ENCODE measurements around the gene WAS.
A peak's percentile ranks its signal among the peaks of the same experiment; 100 is the strongest.
"Not testable (repeated sequence)": the region's sequence is repeated elsewhere in the genome, so short reads cannot be mapped to it uniquely, and the experiment has no call there.

WAS gene

DNA sequence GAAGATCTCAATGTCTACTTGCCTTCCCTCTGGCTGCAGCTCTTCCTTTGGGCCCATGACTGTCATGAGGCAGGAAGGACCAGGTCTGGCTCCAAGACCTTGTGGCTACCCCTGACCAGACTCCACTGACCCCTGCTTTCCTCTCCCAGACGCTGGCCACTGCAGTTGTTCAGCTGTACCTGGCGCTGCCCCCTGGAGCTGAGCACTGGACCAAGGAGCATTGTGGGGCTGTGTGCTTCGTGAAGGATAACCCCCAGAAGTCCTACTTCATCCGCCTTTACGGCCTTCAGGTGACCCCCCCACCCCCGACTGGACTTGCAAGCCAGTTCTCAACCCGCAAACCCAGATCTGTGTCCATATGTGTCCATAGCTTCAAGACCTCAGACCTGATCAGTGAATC is 535 bp downstream of the WAS start:
- no peak for DNase-seq

GRCh38 chrX:48685416-48685815 is 1.8 kb downstream of the WAS start:
- no peak for DNase-seq

DNA sequence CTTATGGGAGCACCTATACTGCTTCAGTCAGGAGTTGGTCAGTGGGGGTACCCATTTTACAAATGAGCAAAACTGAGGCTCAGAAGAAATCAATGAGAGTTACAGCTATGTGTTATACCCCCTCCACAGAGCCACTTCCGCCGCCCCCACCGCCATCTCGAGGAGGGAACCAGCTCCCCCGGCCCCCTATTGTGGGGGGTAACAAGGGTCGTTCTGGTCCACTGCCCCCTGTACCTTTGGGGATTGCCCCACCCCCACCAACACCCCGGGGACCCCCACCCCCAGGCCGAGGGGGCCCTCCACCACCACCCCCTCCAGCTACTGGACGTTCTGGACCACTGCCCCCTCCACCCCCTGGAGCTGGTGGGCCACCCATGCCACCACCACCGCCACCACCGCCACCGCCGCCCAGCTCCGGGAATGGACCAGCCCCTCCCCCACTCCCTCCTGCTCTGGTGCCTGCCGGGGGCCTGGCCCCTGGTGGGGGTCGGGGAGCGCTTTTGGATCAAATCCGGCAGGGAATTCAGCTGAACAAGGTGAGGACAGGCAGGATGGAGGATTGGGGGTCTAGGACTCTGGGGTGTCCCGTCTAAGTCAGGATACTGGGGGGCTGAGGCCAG is 5.0 kb downstream of the WAS start:
- no peak for DNase-seq

- no peak for DNase-seq
Observed at GRCh38 chrX:48689208-48689920, 5.8 kb downstream of the WAS start.

GRCh38 chrX:48691746-48692145 is 8.1 kb downstream of the WAS start:
- DNase-seq, result not testable (repeated sequence)

DNA sequence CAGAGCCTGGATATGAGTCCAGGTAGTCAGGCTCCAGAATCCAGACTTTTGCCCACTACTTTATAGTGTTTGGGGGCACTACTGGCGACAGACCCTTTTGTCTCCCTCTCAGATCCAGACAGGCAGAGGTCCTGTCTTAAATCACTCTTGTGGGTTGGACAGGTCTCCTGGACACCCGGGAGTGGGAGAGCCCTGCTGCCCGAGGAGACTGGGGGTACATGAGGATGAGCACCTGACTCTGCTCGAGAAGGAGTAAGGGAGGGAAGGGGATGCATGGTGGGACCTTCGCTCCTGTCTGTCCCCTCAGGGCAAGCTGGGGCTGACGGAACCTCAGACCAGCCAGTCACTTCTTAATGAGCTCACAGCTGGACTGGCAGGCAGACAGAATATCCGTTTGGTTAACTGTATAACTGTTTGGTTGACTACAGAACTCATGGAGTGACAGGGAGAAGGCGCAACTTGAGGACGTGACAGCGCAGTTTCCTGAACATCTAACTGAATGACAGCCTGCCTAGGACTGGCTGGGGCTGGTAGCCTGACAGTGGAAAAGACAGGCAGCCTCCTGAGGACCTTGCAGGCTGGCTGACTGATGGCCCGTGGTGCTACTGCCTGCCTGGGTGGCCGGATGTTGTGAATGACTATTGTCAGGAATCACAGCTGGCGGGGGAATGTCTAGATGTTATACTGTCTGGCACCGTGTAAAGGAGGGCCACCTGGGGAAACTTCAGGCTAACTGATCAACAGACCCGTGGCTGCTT is 11.4 kb downstream of the WAS start:
- DNase-seq, result peak in 2 of 51 donors; percentile 0 to 2

DNA sequence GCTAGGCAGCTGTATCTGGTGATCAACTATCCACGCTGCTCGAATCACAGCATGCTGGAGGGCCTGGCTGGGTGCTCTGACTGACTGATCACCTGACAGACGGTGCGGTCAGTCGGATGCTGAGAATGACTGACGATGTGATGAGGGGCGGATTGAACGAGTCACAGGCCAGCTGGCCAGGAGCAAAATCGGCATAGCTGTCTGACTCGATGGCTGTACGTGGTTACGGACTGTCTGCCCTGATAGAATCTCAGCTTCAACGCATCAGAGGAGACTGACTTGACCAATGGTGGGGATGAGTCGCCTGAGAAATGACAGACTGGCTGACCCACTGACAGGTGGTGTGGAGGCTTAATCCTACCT is 11.9 kb downstream of the WAS start:
- peak in 15 of 51 donors; percentile 1 to 43 (median 20) for DNase-seq

DNA sequence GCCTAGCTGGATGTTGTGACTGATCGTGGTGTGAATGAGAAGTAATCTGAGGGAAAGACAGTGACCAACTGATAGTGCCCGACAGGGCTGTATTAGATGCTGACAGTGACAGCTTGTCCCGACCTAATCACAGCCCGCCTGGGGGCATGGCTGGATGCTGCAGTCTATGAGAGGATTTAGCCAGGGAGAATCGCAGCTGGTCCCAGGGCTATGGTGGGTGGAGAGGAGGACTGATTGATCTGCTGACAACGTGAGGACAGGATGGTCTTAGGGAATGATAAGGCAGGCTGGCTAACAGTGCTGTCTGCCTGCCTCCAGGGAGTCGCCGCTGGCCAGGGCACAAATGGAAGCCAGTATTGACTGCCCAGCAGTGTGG is 12.3 kb downstream of the WAS start:
- peak in 4 of 51 donors; percentile 33 to 46 (median 44) for DNase-seq

- DNase-seq, result peak in 50 of 51 donors; percentile 19 to 89 (median 76)
Observed at GRCh38 chrX:48696301-48696908, 12.8 kb downstream of the WAS start, which contains the start of gene SUV39H1. Gene SUV39H1 (plus strand): TSS chrX:48696734. CDS start chrX:48696785, 51 bp downstream.

- peak in 10 of 51 donors; percentile 3 to 55 (median 22) for DNase-seq
Observed at GRCh38 chrX:48696909-48697727, 13.5 kb downstream of the WAS start.

GRCh38 chrX:48698306-48698705 is 14.7 kb downstream of the WAS start:
- no peak for DNase-seq

DNA sequence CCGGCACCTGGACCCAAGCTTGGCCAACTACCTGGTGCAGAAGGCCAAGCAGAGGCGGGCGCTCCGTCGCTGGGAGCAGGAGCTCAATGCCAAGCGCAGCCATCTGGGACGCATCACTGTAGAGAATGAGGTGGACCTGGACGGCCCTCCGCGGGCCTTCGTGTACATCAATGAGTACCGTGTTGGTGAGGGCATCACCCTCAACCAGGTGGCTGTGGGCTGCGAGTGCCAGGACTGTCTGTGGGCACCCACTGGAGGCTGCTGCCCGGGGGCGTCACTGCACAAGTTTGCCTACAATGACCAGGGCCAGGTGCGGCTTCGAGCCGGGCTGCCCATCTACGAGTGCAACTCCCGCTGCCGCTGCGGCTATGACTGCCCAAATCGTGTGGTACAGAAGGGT is 16.6 kb downstream of the WAS start:
- no peak for DNase-seq

- DNase-seq, result no peak
Observed at GRCh38 chrX:48700951-48701653, 17.5 kb downstream of the WAS start.

DNA sequence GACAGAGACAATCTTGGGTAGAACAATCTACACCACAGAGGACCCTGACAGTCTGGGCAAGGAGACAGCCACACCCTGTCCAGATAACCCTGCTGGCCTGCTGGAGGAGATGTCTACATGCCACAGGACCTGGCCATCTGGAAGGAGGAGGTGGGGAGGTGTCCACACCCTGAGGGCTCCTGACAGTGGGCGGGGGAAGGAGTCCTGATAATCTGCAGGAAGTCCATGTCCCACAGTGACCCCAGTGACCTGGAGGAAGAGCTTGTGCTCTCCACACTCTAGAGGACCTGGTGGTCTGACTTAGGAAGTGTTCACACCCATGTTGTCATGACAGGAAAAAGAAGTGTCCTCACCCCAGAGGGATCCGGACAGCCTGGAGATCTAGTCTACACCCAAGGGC is 18.4 kb downstream of the WAS start:
- no peak for DNase-seq

DNA sequence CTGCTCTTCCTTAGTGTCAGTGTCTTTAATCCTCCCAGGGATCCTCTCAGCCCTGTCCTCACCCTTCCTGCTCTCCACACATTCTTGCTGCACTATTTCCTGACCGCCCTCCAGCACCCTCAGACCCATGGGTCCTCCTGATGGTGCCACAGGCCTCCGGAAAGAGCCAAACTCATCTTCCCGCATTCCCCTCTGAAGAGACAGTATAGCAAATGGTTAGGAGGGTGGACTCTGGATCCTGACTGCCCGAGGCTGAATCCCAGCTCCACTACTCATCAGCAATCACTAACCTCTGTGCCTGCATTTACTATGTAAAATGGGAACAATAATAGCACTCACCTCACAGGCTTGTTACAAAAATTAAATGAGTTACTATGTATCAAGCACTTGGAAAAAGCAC is 19.1 kb downstream of the WAS start:
- DNase-seq, result no peak

DNA sequence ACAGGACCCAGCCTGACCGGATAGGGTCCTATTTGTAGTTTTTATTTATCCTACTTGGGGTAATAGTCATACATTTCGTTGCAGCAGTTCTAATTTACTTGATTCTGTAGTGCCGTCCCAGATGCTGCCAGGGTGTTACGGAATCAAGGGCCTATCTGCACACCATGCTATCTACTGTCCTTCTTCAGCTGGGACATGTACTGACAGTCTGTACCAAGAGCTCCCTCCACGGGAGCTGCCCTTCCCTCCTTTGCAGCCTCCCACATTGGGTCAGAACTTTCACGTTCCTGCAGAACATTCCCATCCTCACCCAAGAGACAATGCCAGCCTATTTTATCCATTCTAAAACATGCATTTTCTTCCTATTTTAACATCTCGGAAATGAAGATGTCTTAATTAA is 19.6 kb downstream of the WAS start:
- no peak for DNase-seq

- DNase-seq, result peak in 26 of 51 donors; percentile 2 to 60 (median 18)
Observed at GRCh38 chrX:48703642-48704481, 20.3 kb downstream of the WAS start.

- no peak for DNase-seq
Observed at GRCh38 chrX:48705871-48706270, 22.3 kb downstream of the WAS start.

DNA sequence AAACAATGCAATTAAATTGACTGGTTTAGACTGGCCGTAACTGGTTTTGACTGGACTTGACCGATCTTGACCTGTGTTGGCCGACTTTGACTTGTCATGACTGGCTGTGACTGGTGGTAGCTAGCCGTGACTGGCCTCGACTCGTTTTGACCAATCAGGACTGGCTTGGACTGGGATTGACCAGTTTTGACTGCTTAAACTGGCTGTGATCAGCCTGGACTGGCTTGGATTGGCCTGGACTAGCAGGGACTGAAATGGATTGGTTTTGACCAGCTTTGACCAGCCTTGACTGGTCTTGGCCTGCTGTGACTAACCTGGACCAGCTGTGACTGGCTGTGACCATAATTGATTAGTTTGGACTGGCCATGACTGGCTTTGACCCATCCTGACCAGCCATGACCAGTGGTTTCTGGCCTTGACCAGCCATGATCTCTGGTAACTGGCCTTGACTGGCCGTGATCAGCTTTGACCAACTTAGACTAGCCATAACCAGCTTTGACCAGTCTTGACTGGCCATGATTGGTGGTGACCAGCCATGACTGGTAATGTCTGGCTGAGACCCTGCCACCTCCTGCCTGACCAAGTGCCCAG is 26.0 kb downstream of the WAS start:
- no peak for DNase-seq
